GM10266 (cell line): ENCODE data around the gene UBE3A.

Experiments
- DNase-seq: peaks from one replicate; pipeline ENCODE4 v3.0.0; 2012; ENCODE audit errors: extremely low spot score
- CTCF ChIP-seq: IDR thresholded peaks from 2 replicates; pipeline ENCODE4 v1.5.1; 2012; ENCODE audit warnings: mild to moderate bottlenecking, low read depth; ENCODE audit not compliant: control insufficient read depth, insufficient read depth; ENCODE audit errors: missing control alignments

Gene UBE3A

DNA sequence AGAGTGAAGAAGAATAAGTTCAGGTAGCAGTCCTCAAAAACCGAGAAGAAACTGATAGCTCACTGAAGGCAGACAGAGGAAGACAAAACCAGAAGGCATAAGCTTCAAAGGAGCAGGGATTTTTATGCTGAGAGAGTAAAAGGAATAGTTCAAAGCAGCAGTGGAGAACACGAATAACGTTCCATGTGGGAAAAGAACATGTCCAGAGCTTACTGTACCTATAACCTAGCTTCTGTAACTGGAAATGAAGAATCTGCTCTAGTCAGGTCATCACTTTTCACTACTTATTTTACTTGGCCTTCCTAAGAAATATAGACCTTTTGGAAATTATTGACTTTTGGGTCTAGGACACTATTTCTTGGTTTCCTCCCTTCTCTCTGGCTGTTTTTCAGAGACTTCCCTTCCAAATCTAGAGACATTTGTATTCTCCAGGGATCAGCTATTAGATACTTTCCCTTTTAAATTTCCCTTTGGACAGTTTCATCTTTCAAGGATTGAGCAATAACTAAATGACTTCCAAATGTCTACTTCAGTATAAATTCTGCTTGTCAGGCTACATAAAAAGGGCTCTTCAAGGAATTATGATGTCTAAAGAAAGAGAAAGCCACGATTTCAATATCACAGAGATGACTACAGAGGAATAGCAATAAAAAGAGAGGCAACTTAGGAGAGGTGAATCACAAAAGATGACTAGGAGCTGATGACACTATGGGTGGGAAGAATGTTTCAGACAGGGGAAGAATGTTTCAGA lies 46.7 kb downstream of the UBE3A start:
- TF ChIP-seq CTCF, result no peak
- DNase-seq, result no peak

DNA sequence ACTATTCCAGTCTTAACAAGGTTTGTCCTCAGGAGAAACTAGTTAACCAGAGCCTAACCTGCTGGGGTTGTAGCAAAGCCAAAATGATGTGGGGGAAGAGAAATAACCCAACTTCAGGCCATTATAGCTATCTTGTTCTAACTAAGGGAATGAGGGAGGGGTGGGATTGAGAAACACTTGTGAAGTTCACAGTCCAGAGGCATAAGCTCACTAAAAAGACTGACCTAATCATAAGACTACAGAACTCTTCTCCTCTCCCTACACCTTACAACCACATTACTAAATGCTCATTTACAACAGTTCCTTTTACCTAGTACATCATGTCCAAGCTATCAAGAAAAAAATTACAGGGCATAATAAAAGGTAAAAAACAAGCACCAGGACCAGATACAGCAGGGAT lies 52.8 kb downstream of the UBE3A start:
- DNase-seq, result no peak
- TF ChIP-seq CTCF, result no peak

GRCh38 chr15:25381579-25381978 lies 57.2 kb downstream of the UBE3A start:
- no peak for DNase-seq
- TF ChIP-seq CTCF, result no peak

GRCh38 chr15:25378501-25378901 lies 60.3 kb downstream of the UBE3A start:
- TF ChIP-seq CTCF, result no peak
- DNase-seq, result no peak

DNA sequence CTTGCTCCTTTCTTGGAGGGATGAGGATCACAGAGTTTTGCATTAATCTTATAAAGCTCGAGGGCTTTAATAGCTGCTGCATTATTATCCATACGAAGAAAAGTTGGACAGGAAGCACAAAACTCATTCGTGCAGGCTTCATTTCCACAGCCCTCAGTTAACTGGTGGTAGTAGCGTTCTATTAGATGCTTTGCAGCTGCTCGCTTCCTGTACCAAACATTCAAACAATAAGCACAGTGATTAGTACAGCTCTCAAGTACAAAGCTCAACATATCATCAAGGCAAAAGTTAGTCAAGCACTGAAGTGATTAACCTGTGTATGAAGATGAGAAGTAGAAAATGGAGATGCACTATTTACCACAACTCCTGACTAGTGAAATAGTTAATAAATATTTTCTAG lies 63.3 kb downstream of the UBE3A start:
- no peak for DNase-seq
- no peak for TF ChIP-seq CTCF

DNA sequence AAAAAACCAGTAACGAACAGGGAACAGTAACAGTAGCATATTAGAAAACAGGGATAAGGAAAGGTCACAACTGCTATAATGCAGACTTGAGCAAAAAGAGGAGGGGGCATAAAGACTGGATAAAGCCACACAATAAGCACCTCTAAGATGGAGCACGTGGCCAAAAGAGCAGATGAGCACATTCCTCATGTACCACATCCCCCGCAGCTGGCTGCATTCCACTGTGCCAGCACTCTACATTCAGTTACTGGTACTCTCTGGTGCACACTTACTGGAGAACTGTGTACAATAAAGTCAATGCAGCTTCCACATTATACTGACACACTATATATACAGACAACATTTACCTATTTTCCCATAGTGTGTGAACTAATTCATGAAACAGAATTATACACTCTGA lies 64.7 kb downstream of the UBE3A start:
- DNase-seq, result no peak
- TF ChIP-seq CTCF, result no peak

GRCh38 chr15:25372298-25372697 lies 66.5 kb downstream of the UBE3A start:
- no peak for TF ChIP-seq CTCF

More at GRCh38 chr15:25372298-25372697, 66.5 kb downstream of the UBE3A start:
- DNase-seq, result no peak
